ENCODE data around the gene CSH2.

DNA sequence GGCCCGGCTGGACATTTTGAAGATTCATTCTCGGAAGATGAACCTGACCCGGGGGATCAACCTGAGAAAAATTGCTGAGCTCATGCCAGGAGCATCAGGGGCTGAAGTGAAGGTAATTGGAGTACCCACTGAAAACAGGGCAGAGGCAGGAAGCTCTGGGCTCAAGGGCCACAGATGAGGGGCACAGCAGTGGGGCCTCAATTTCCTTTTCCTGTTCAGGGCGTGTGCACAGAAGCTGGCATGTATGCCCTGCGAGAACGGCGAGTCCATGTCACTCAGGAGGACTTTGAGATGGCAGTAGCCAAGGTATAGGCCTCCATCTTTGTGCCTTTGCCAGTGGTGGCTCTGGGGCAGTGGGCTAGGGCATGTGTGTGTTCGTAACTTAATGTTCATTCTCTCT is 42.0 kb downstream of the CSH2 start:
- TF ChIP-seq, protein P1, sequence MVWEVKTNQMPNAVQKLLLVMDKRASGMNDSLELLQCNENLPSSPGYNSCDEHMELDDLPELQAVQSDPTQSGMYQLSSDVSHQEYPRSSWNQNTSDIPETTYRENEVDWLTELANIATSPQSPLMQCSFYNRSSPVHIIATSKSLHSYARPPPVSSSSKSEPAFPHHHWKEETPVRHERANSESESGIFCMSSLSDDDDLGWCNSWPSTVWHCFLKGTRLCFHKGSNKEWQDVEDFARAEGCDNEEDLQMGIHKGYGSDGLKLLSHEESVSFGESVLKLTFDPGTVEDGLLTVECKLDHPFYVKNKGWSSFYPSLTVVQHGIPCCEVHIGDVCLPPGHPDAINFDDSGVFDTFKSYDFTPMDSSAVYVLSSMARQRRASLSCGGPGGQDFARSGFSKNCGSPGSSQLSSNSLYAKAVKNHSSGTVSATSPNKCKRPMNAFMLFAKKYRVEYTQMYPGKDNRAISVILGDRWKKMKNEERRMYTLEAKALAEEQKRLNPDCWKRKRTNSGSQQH (CRISPR knock-in tag; IDR thresholded peaks at IDR 0.05), result no peak
- no peak for TF ChIP-seq RFX1 (IDR thresholded peaks at IDR 0.05)
- TF ChIP-seq, protein P2, sequence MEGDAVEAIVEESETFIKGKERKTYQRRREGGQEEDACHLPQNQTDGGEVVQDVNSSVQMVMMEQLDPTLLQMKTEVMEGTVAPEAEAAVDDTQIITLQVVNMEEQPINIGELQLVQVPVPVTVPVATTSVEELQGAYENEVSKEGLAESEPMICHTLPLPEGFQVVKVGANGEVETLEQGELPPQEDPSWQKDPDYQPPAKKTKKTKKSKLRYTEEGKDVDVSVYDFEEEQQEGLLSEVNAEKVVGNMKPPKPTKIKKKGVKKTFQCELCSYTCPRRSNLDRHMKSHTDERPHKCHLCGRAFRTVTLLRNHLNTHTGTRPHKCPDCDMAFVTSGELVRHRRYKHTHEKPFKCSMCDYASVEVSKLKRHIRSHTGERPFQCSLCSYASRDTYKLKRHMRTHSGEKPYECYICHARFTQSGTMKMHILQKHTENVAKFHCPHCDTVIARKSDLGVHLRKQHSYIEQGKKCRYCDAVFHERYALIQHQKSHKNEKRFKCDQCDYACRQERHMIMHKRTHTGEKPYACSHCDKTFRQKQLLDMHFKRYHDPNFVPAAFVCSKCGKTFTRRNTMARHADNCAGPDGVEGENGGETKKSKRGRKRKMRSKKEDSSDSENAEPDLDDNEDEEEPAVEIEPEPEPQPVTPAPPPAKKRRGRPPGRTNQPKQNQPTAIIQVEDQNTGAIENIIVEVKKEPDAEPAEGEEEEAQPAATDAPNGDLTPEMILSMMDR (IDR thresholded peaks at IDR 0.05 in 2 of 3, conservative IDR thresholded peaks at IDR 0.05 in 1 of 3; ENCODE audit: insufficient read depth in 2 of 3, low read depth in 1 of 3, low read length in 3 of 3), result no peak
- TF ChIP-seq GABPB1 (CRISPR knock-in tag; IDR thresholded peaks at IDR 0.05), result no peak
- no peak for TF ChIP-seq ZC3H8 (IDR thresholded peaks at IDR 0.05)
- TF ChIP-seq GATA2 (CRISPR knock-in tag; IDR thresholded peaks at IDR 0.05), result no peak
- no peak for TF ChIP-seq CBX5 (IDR thresholded peaks at IDR 0.05; ENCODE audit: borderline replicate concordance, low read depth)

Data from K562 (cell line).